Stimulated activated naive CD8-positive, alpha-beta T cell treated with anti-CD3 and anti-CD28 coated beads, Interleukin-15, amount 100 ng/mL, for 72 hours (primary cell): Measurements from ENCODE around the gene SHISA8.

Experiments
- ATAC-seq: fragments of 150-1000 bp; cut with Tn5 transposase; 2 replicates; pipeline ENCODE4 v1.10.0; 2021; ENCODE audit warnings: mild to moderate bottlenecking, moderate library complexity
- DNase-seq, 2 donors: peaks; one replicate each; pipeline ENCODE4 v3.0.0; 2021 to 2022
- H3K27ac Mint-ChIP-seq, 2 donors: one replicate each; pipeline ENCODE4 v1.8.0; 2022; ENCODE audit warnings: mild to moderate bottlenecking in 2 of 2, mixed read lengths in 2 of 2, moderate library complexity in 2 of 2
- H3K27me3 Mint-ChIP-seq: one replicate; pipeline ENCODE4 v1.8.0; 2022; ENCODE audit warnings: mixed read lengths
- H3K4me1 Mint-ChIP-seq: one replicate; pipeline ENCODE4 v1.8.0; 2022; ENCODE audit warnings: mild to moderate bottlenecking, mixed read lengths
- H3K4me3 Mint-ChIP-seq, 2 donors: one replicate each; pipeline ENCODE4 v1.8.0; 2022; ENCODE audit warnings: mild to moderate bottlenecking in 2 of 2, mixed read lengths in 2 of 2, moderate library complexity in 1 of 2
- H3K9me3 Mint-ChIP-seq, 2 donors: one replicate each; pipeline ENCODE4 v1.8.0; 2022; ENCODE audit warnings: mixed read lengths in 2 of 2

The SHISA8 gene

DNA sequence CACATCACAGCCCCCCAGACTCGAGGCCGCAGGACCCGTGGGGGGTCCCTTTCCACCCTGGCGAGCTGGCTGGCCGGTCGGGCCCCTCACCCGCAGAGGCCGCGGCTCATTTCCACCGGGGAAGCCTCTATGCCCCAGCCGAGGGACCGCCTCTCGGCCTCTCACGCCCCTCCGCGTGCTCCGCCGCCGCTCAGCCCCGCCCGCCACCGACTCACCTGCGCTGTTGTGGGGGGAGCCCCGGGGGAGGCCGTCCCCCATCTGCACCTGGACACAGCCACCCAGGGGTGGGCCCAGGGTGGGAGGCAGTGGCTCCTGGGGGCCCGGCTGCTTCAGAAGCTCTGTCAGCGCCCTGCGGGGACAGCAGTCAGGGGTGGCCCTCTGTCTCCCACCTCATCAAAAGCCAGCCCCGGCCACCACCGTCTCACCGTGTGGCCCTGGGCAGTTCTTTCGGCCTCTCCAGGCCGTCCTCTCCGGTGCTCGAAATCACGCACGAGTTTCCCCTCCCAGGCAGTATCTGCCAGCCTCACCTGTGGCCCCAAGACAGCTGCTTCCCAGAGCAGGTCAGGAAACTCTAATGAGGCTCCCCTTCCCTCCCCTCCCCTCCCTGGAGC lies 3.8 kb downstream of the SHISA8 start:
- peak overlapping the region; percentile 59 to 68 for H3K4me3 Mint-ChIP-seq
- peaks cover 53% of the 10 kb centered on the region for H3K27me3 Mint-ChIP-seq
- no peaks in the 10 kb centered on the region for H3K9me3 Mint-ChIP-seq
- ATAC-seq (peak; percentile 5), DNase-seq (no peak)
- H3K4me1 Mint-ChIP-seq: peaks cover 67% of the 10 kb centered on the region
- H3K27ac Mint-ChIP-seq: no peak overlapping the region

- ATAC-seq (peak; percentile 36), DNase-seq (peak in 1 of 2 donors; percentile 54)
- peaks cover 60% of the 10 kb centered on the region for H3K4me1 Mint-ChIP-seq
- H3K27ac Mint-ChIP-seq: no peak overlapping the region
- no peaks in the 10 kb centered on the region for H3K9me3 Mint-ChIP-seq
- H3K4me3 Mint-ChIP-seq: peak overlapping the region; percentile 39 to 68
- peaks cover 45% of the 10 kb centered on the region for H3K27me3 Mint-ChIP-seq
These were observed 4.5 kb downstream of the SHISA8 start for GRCh38 chr22:41910050-41911000.

- no peak for ATAC-seq
- Mint-ChIP-seq H3K4me3 (peak overlapping the region; percentile 22 to 52), H3K9me3 (no peaks in the 10 kb centered on the region), H3K27ac (peak overlapping the region in 1 of 2 donors; percentile 28), H3K4me1 (peaks cover 57% of the 10 kb centered on the region), H3K27me3 (peaks cover 42% of the 10 kb centered on the region)
- no peak for DNase-seq
These were observed 5.4 kb downstream of the SHISA8 start for GRCh38 chr22:41909310-41910049.

- DNase-seq (no peak), ATAC-seq (peak; percentile 13)
- Mint-ChIP-seq H3K4me1 (peaks cover 57% of the 10 kb centered on the region), H3K27me3 (peaks cover 40% of the 10 kb centered on the region), H3K4me3 (no peak overlapping the region), H3K27ac (peak overlapping the region in 1 of 2 donors; percentile 60), H3K9me3 (no peaks in the 10 kb centered on the region)
These were observed 6.2 kb downstream of the SHISA8 start for GRCh38 chr22:41908411-41909309.

- Mint-ChIP-seq H3K27ac (no peak overlapping the region), H3K4me3 (no peak overlapping the region), H3K4me1 (peaks cover 47% of the 10 kb centered on the region), H3K27me3 (peaks cover 31% of the 10 kb centered on the region), H3K9me3 (no peaks in the 10 kb centered on the region)
- ATAC-seq: peak; percentile 26
- no peak for DNase-seq
These were observed 7.2 kb downstream of the SHISA8 start for GRCh38 chr22:41907436-41908401.

- Mint-ChIP-seq H3K27ac (peak overlapping the region in 1 of 2 donors; percentile 49), H3K4me1 (peaks cover 38% of the 10 kb centered on the region), H3K4me3 (no peak overlapping the region), H3K27me3 (peaks cover 22% of the 10 kb centered on the region), H3K9me3 (no peaks in the 10 kb centered on the region)
- ATAC-seq (no peak), DNase-seq (no peak)
These were observed 8.1 kb downstream of the SHISA8 start for GRCh38 chr22:41906822-41907221.

- peaks cover 10% of the 10 kb centered on the region for H3K27me3 Mint-ChIP-seq
- H3K4me1 Mint-ChIP-seq: peaks cover 26% of the 10 kb centered on the region
- no peaks in the 10 kb centered on the region for H3K9me3 Mint-ChIP-seq
- no peak overlapping the region for H3K4me3 Mint-ChIP-seq
- ATAC-seq (no peak), DNase-seq (no peak)
- no peak overlapping the region for H3K27ac Mint-ChIP-seq
These were observed 9.3 kb downstream of the SHISA8 start for GRCh38 chr22:41905411-41906202.

- Mint-ChIP-seq H3K27ac (peak overlapping the region; percentile 2 to 71), H3K4me3 (no peak overlapping the region), H3K4me1 (peaks cover 26% of the 10 kb centered on the region), H3K27me3 (peaks cover 9% of the 10 kb centered on the region), H3K9me3 (no peaks in the 10 kb centered on the region)
- ATAC-seq (peak; percentile 7), DNase-seq (no peak)
These were observed 10.1 kb downstream of the SHISA8 start for GRCh38 chr22:41904450-41905410.

- H3K4me3 Mint-ChIP-seq: no peak overlapping the region
- peak overlapping the region in 1 of 2 donors; percentile 59 for H3K27ac Mint-ChIP-seq
- H3K9me3 Mint-ChIP-seq: no peaks in the 10 kb centered on the region
- H3K4me1 Mint-ChIP-seq: peaks cover 8% of the 10 kb centered on the region
- no peak for ATAC-seq
- no peaks in the 10 kb centered on the region for H3K27me3 Mint-ChIP-seq
- no peak for DNase-seq
These were observed 11.9 kb downstream of the SHISA8 start for GRCh38 chr22:41902932-41903421.

DNA sequence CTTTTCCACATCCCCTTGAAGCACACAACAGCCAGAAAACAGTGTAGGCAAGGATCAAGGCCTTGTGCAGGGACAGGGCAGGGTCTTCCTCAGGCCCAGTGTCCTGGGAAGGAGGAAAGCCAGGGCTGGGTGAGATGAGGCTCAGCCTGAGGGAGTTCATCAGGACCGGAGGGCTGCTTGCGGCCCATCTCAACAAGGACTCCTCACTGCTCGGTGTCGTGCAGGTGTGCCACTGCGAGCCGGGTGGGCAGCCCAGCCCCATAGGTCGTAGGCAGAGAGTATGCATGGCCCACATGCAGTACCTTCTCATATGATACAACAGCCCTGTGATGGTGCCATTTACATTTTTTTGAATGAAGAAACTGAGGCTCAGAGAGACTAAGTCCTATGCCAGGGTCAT lies 12.9 kb downstream of the SHISA8 start:
- H3K4me3 Mint-ChIP-seq: no peak overlapping the region
- ATAC-seq: no peak

GRCh38 chr22:41900652-41901312 lies 14.1 kb downstream of the SHISA8 start:
- H3K4me1 Mint-ChIP-seq: no peaks in the 10 kb centered on the region
- no peaks in the 10 kb centered on the region for H3K27me3 Mint-ChIP-seq
- no peak overlapping the region for H3K27ac Mint-ChIP-seq
- ATAC-seq: no peak
- no peaks in the 10 kb centered on the region for H3K9me3 Mint-ChIP-seq
- H3K4me3 Mint-ChIP-seq: no peak overlapping the region
- DNase-seq: no peak

More for the DNA sequence above, 12.9 kb downstream of the SHISA8 start:
- no peaks in the 10 kb centered on the region for H3K9me3 Mint-ChIP-seq
- no peaks in the 10 kb centered on the region for H3K27me3 Mint-ChIP-seq
- H3K27ac Mint-ChIP-seq: peak overlapping the region in 1 of 2 donors; percentile 19
- DNase-seq: no peak
- no peaks in the 10 kb centered on the region for H3K4me1 Mint-ChIP-seq
